IPS-18a (cell line): ENCODE data around the gene DEFB115.
"Not testable (repeated sequence)": the region's sequence is repeated elsewhere in the genome, so short reads cannot be mapped to it uniquely, and the experiment has no call there.

Source experiments
- H3K27ac ChIP-seq: one replicate; pipeline ENCODE4 v1.5.1; 2013; ENCODE audit warnings: low read length
- H3K27me3 ChIP-seq: one replicate; pipeline ENCODE4 v1.6.1; 2013; ENCODE audit warnings: mild to moderate bottlenecking, low read length; ENCODE audit not compliant: control insufficient read depth, insufficient read depth
- H3K36me3 ChIP-seq: one replicate; pipeline ENCODE4 v1.6.1; 2013; ENCODE audit warnings: low read depth, low read length; ENCODE audit not compliant: control insufficient read depth
- H3K4me1 ChIP-seq: one replicate; pipeline ENCODE4 v1.6.1; 2013; ENCODE audit warnings: low read depth, low read length; ENCODE audit not compliant: control insufficient read depth
- H3K4me3 ChIP-seq: one replicate; pipeline ENCODE4 v1.5.1; 2013; ENCODE audit warnings: low read length
- H3K9ac ChIP-seq: one replicate; pipeline ENCODE4 v1.6.1; 2013; ENCODE audit warnings: mild to moderate bottlenecking, low read length, moderate library complexity
- H3K9me3 ChIP-seq: one replicate; pipeline ENCODE4 v1.6.1; 2013; ENCODE audit warnings: low read depth, low read length; ENCODE audit not compliant: control insufficient read depth

DEFB115 gene

DNA sequence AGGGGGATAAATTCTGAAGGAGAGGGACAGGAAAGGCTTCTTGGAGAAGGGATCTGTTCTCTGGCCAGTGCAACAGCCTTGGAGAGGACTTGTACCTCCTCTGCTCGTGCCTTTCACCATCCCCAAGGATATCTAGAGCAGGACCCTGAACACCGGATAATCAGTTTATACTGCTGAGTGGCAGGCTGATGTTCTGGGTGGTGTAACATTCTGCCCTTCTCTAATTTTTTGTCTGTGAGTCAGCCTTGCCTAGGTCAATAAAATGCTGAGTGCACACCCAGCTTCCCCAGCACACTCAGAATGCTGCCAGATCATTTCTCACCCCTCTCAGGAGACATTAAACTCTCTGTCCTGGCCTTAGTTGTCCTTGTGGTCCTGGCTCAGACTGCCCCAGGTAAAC, at the start of gene DEFB115:
Gene DEFB115, plus strand, starts transcription at position 301 of the 400 bp plus-strand sequence. Its CDS starts 0 bp downstream, at position 301.
- H3K9ac ChIP-seq, result no peak within 1 kb of the TSS
- H3K4me3 ChIP-seq, result no peak within 1 kb of the TSS
- H3K9me3 ChIP-seq, result peaks cover 78% of the 10 kb centered on the region
- no peak within 1 kb of the TSS for H3K27ac ChIP-seq
- H3K27me3 ChIP-seq, result no peaks in the 10 kb centered on the region
- no peaks in the 10 kb centered on the region for H3K4me1 ChIP-seq
- no peaks in the 10 kb centered on the region for H3K36me3 ChIP-seq

DNA sequence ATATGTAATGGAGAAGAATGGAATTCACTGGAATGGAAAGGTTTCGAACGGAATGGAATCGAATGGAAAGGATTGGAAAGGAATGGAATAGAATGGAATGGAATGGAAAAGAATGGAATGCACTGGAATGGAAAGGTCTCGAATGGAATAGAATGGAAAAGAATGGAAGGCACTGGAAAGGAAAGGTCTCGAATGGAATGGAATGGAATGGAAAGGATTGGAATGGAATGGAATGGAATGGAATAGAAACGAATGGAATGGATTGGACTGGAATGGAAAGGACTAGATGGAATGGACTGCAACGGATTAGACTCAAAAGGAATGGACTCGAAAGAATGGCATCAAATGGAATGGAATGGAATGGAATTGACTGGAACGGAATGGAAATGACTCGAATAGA, 20.5 kb upstream of the DEFB115 start:
- H3K27ac ChIP-seq, result no peak overlapping the region
- no peak overlapping the region for H3K4me3 ChIP-seq
- no peaks in the 10 kb centered on the region for H3K4me1 ChIP-seq
- peaks cover 96% of the 10 kb centered on the region for H3K9me3 ChIP-seq
- H3K27me3 ChIP-seq, result no peaks in the 10 kb centered on the region
- H3K36me3 ChIP-seq, result no peaks in the 10 kb centered on the region
- H3K9ac ChIP-seq, result no peak overlapping the region

GRCh38 chr20:31237763-31238162, 19.7 kb upstream of the DEFB115 start:
- Histone ChIP-seq H3K9me3 (peaks cover 96% of the 10 kb centered on the region), H3K4me3 (no peak overlapping the region), H3K27me3 (no peaks in the 10 kb centered on the region), H3K27ac (no peak overlapping the region), H3K9ac (no peak overlapping the region), H3K36me3 (no peaks in the 10 kb centered on the region), H3K4me1 (no peaks in the 10 kb centered on the region)

- no peaks in the 10 kb centered on the region for H3K4me1 ChIP-seq
- no peak overlapping the region for H3K27ac ChIP-seq
- H3K9me3 ChIP-seq, result peaks cover 96% of the 10 kb centered on the region
- no peak overlapping the region for H3K4me3 ChIP-seq
- H3K27me3 ChIP-seq, result no peaks in the 10 kb centered on the region
- H3K9ac ChIP-seq, result no peak overlapping the region
- no peaks in the 10 kb centered on the region for H3K36me3 ChIP-seq
Observed at GRCh38 chr20:31239139-31239538, 18.3 kb upstream of the DEFB115 start.

GRCh38 chr20:31256959-31257358, 505 bp upstream of the DEFB115 start:
- peaks cover 75% of the 10 kb centered on the region for H3K9me3 ChIP-seq
- H3K36me3 ChIP-seq, result no peaks in the 10 kb centered on the region
- H3K27ac ChIP-seq, result no peak overlapping the region
- H3K27me3 ChIP-seq, result no peaks in the 10 kb centered on the region
- H3K4me3 ChIP-seq, result no peak overlapping the region
- H3K4me1 ChIP-seq, result no peaks in the 10 kb centered on the region
- H3K9ac ChIP-seq, result no peak overlapping the region

DNA sequence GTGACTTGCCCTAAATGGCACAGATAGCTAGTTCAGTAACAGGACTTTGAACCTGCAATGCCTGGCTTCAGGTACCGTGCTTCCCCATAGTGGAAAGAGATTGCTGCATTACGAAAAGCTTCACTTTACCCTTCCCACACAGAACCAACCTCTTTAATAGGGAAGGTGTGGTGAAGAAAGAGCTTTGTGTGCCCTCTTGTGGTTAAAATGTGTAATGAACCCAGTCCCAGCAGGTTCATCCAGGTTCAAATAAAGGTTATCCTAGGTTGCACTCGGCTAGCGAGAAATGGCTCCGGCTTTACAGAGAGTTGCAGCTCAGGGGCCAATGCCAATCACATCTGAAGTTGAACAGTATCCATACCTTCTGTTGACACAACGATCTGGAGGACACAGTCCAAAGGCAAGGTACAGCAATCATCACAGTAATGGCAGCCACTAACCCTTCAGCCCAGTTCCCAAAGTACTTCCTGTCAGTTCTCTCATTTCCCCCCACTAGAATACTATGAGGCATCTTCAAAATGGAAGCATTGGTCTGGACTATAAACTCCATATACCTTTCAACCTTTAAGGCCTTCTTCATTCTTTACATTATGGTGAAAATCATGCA, 3.0 kb downstream of the DEFB115 start:
- no peak overlapping the region for H3K4me3 ChIP-seq
- H3K9me3 ChIP-seq, result peaks cover 69% of the 10 kb centered on the region
- no peaks in the 10 kb centered on the region for H3K27me3 ChIP-seq
- H3K4me1 ChIP-seq, result no peaks in the 10 kb centered on the region
- H3K9ac ChIP-seq, result no peak overlapping the region
- H3K36me3 ChIP-seq, result no peaks in the 10 kb centered on the region
- H3K27ac ChIP-seq, result no peak overlapping the region

GRCh38 chr20:31274441-31274840, 17.0 kb downstream of the DEFB115 start:
- H3K9ac ChIP-seq, result no peak overlapping the region
- no peaks in the 10 kb centered on the region for H3K27me3 ChIP-seq
- no peaks in the 10 kb centered on the region for H3K4me1 ChIP-seq
- H3K36me3 ChIP-seq, result no peaks in the 10 kb centered on the region
- H3K27ac ChIP-seq, result no peak overlapping the region
- peaks cover 70% of the 10 kb centered on the region for H3K9me3 ChIP-seq
- H3K4me3 ChIP-seq, result no peak overlapping the region

GRCh38 chr20:31278178-31278577, 20.7 kb downstream of the DEFB115 start:
- Histone ChIP-seq H3K4me3 (no peak overlapping the region), H3K27me3 (no peaks in the 10 kb centered on the region), H3K9ac (no peak overlapping the region), H3K4me1 (no peaks in the 10 kb centered on the region), H3K9me3 (peaks cover 72% of the 10 kb centered on the region), H3K36me3 (no peaks in the 10 kb centered on the region), H3K27ac (no peak overlapping the region)

DNA sequence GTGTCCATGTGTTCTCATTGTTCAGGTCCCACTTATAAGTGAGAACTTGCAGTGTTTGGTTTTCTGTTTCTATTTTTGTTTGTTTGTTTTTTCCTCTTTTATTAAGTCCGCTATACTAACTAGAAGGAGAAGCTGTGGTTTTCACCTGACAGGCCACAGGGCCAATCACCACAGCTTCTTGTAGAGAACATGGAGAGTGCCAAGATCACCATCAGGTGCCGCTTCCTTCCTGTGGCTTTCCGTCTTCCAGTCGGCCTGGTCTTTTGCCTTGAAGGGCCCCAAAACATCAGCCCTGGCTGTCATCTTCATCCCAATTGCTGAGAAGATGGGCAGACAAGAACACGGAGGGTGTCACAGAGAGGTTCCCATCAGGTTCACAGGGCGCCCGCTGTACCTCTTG, 27.5 kb downstream of the DEFB115 start:
- peaks cover 66% of the 10 kb centered on the region for H3K9me3 ChIP-seq
- H3K27ac ChIP-seq, H3K36me3 ChIP-seq, H3K27me3 ChIP-seq, H3K9ac ChIP-seq, H3K4me3 ChIP-seq, H3K4me1 ChIP-seq: not testable (repeated sequence)

GRCh38 chr20:31308535-31309162, 51.2 kb downstream of the DEFB115 start, which contains the start of gene DEFB116:
Gene DEFB116 (minus strand): TSS chr20:31308585. CDS start chr20:31308585, 0 bp downstream.
- H3K4me1 ChIP-seq, result no peaks in the 10 kb centered on the region
- H3K9me3 ChIP-seq, result peaks cover 75% of the 10 kb centered on the region
- H3K9ac ChIP-seq, result no peak within 1 kb of the TSS
- H3K36me3 ChIP-seq, result no peaks in the 10 kb centered on the region
- no peaks in the 10 kb centered on the region for H3K27me3 ChIP-seq
- H3K27ac ChIP-seq, result no peak within 1 kb of the TSS
- H3K4me3 ChIP-seq, result no peak within 1 kb of the TSS
